HG03095 (cell line): ENCODE results near the gene GLUD2.
"Not testable (repeated sequence)": the region's sequence is repeated elsewhere in the genome, so short reads cannot be mapped to it uniquely, and the experiment has no call there.

Source experiments
- ATAC-seq: cut with Tn5 transposase; IDR thresholded peaks from one replicate; pipeline ENCODE4 v1.9.1; 2021; ENCODE audit warnings: moderate library complexity; ENCODE audit not compliant: unreplicated experiment

GLUD2 gene

DNA sequence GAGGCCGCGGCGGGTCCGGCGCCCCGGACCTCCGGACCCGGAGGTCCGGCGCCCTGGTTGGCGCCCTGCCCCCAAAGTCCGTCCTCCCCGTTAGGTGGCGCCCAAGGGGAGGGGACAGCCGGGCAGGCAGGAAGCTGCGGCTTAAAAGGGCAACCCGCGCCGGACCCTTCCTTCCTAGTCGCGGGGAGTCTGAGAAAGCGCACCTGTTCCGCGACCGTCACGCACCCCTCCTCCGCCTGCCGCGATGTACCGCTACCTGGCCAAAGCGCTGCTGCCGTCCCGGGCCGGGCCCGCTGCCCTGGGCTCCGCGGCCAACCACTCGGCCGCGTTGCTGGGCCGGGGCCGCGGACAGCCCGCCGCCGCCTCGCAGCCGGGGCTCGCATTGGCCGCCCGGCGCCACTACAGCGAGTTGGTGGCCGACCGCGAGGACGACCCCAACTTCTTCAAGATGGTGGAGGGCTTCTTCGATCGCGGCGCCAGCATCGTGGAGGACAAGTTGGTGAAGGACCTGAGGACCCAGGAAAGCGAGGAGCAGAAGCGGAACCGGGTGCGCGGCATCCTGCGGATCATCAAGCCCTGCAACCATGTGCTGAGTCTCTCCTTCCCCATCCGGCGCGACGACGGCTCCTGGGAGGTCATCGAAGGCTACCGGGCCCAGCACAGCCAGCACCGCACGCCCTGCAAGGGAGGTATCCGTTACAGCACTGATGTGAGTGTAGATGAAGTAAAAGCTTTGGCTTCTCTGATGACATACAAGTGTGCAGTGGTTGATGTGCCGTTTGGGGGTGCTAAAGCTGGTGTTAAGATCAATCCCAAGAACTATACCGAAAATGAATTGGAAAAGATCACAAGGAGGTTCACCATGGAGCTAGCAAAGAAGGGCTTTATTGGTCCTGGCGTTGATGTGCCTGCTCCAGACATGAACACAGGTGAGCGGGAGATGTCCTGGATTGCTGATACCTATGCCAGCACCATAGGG is at the start of gene GLUD2:
Gene GLUD2 (plus strand): TSS at position 170 of the 979 bp plus-strand sequence. CDS start 75 bp downstream, at position 245.
- not testable (repeated sequence) for ATAC-seq

DNA sequence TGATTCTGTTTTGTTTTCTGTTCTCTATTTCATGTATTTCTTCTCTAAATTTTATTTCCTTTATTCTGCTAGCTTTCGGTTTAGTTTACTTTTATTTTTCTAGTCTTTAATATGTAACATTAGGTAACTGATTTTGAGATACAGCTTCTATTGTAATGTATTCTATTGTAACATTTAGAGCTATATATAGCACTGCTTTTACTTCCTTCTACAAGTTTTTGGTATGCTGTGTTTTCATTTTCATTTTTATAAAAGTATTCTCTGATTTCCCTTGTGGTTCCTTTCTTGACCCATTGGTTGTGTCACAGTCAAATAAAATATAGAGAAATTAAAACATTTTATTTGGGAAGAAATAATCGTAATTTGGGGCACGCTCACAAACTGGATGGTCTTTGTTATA is 48.0 kb upstream of the GLUD2 start:
- ATAC-seq = no peak

DNA sequence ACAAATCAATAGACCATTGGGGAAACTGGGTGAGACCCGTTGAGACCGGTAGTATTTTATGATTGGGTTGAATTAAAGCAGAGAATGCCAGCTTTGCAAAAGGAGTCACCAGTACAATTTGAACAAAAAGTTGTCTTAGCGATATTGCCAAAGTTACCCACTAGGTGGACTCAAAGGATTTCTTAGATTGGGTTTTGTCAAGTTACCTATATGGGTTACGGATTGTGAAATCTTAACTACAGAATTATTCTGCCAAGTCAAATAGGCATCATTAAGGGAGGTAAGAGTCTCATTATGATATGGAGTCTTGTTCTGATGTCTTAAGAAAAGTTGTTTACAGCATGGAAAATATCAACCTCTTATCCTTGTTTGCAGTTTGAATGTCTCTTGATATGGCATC is 46.8 kb upstream of the GLUD2 start:
- ATAC-seq = no peak

DNA sequence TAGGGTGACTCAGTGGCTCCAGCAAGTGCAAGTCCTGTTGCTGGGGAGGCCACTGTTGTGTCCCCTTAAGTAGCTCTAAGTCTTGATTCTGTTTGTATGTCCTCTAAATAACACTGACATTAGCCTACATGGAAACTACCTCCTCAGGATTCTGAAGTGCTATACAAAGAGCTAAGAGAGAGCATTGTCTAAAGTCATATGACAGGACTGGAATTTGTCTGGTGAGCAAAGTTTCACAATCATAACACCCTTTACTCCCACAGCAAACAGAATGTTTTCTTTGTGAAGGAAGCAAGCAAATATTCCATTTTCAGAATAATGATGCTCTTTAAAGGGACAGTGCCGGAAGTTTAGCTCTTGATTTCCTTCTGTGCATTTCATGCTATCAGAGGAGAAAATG is 38.5 kb upstream of the GLUD2 start:
- ATAC-seq = no peak

DNA sequence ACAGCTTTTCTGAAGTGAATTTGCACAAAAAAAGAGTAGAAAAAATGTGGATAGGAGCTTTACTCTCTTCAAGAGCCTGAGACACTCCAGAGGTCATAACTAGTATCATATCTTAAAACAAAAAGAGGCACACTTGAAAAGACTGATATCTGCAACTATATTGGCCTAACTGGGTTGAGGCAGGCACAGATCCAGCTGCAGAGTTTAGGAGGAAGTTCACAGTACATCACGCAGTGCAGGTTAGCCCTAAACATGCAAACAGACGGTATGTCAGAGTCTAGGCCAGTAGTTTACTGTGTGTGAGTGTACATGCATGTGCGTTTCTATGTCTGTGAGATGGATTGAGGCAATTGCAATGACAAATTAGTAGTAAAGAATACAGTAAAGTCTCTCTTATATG is 37.6 kb upstream of the GLUD2 start:
- no peak for ATAC-seq

DNA sequence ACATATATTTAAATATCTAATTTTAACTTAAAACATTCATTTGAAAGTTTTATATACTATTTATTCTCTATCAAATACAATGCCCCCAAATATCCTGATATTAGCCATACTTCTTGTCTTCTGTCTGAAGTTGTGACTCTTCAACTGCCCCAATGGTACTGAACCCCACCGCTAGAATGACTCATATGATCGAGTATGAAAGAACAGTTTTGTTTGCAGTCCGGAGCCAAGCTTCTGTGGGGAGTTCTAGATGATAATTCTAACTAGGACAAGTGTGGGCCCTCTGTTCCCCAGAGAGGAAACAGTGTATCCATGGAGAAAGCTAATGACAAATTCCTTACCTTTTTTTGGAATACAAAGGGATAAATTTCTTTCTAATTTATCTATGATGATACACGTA is 37.2 kb upstream of the GLUD2 start:
- ATAC-seq = no peak

DNA sequence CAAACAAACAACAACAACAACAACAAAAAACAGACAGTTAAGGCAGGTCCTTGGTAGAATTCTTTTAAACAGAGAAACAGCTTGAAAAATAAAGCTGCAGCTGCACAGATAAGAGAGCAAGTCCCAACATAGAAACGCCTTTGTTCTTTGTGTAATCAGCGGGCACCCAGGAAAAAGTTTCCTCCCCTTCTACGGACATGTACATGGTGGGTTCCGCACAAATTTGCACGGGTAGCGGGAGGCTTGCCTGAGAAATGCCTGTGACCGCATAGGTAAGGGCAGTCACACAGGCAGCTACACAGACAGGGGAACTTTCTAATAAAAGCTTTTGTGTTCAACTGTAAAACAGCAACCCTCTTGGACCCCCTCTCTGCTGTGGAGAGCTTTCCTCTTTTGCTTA is 36.2 kb upstream of the GLUD2 start:
- ATAC-seq = no peak

DNA sequence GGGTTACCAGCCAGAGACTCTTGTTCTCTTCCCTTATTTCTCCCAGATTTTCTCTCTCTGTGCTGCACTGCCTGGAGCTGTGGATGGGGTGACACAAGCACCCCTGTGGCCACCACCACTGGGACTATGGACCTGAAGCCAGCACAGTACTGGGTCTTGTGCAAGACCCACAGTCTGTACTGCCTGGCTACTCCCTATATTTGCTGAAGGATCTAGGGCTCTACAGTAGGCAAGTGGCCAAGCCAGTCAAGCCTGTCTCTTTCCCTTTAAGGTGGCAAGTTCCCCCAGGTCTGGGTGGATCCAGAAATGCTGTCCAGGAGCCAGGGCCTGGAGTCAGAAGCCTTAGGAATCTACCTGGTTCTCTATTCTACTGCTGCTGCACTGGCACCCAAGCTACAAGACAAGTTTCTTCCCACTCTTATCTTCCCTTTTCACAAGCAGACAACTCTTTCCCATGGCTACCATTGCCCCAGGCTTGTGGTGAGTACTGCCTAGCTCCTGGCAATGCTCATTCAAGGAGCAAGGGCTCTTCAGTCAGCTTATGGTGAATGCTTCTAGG is 33.4 kb upstream of the GLUD2 start:
- no peak for ATAC-seq

DNA sequence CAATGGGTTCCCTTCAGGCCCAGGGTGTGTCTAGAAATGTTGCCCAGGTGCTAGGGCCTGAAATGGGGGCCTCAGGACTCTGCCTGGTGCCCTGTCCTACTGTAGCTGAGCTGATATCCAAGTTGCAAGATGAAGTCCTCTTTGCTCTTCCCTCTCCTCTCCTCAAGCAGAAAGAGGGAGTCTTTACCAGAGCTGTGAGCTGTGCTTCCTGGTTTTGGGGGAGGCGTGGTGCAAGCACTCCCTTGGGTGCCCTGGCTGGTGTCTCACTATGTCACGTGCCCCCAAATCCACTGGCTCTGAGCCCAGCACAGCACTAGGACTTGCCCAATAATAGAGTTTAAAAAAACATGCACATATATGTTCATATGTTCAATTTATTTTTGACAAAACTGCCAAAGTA is 32.6 kb upstream of the GLUD2 start:
- ATAC-seq = no peak

DNA sequence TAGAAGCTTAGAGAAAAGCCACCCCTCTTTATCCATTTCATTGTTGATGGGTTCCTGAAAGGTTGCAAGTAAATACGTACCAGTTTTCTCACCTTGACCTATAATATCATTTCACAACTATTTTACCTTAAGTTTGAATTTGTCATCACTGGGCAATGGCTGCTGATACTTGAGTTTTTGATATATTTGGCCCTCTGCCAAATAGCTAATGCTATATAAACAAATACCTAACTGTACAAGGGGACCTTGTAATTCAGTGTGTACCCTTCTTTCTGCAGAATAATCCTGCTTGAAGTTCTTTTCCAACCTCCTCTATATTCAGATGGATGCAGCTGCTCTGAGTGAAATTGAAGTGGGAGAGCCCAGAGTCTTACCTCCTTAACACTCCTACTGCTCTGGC is 19.0 kb upstream of the GLUD2 start:
- ATAC-seq = no peak

DNA sequence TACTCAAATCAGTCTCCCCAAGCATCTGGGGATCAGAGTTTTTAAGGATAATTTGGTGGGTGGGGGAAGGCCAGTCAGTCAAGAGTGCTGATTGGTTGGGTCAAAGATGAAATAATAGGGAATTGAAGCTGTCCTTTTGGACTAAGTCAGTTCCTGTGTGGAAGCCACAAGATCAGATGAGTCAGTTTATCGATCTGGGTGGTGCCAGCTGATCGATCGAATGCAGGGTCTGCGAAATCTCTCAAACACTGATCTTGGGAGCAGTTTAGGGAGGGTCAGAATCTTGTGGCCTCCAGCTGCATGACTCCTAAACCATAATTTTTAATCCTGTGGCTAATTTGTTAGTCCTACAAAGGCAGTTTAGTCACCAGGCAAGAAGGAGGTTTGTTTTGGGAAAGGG is 17.3 kb upstream of the GLUD2 start:
- no peak for ATAC-seq

DNA sequence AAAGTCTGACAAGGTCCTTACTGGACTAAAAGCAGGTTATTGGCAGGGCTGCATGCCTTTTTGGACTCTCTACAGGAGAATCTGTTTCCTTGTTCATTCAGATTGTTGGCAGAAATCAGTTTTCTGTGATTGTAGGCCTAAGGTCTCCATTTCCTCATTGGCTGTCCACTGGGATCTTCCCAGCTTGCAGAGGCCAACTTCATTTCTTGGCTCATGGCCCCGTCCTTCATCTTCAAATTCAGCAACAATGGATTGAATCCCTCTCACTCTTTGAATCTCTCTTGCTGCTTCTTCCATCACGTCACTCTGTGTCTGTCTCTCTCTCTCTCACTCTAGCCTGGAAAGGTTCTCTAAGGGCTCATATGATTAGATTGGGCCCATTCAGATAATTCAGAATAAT is 14.9 kb upstream of the GLUD2 start:
- no peak for ATAC-seq

DNA sequence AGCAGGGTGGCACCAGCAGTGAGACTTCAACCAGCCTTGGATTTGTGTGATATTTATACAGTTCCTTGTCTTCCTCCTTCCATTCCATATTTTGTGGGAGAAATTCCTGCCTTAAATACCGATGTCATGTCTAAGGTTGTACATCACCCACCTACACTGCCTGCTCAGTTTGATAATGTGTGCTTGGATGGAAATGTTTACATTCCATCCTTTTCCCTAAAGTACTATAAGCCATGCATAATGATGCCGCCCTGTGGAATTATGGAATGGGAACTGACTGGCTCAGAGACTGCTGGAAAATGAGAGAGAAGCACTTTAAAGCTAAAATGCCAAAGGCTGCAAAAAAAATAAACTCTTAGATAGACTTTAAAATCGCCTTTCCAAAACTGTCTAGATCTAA is 11.3 kb upstream of the GLUD2 start:
- ATAC-seq = no peak

DNA sequence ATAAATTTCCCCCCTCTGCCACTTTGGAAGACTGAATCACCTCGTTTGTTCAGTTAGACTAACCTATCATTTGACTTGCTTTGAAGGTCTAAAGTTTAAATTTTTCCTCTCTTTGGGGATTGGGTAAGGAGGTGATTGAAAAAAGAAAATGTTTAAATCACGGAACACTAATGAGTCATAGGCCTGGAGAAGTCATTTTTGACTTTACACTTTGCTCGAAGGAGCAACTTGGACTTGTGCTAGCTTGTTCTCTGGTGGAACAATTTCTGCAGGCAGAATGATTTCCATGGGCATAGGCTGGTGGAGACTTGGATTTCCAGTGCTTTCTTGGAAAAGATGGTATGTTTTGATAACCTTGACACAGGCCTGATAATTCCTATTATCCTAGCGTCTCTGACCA is 10.5 kb upstream of the GLUD2 start:
- ATAC-seq = no peak

DNA sequence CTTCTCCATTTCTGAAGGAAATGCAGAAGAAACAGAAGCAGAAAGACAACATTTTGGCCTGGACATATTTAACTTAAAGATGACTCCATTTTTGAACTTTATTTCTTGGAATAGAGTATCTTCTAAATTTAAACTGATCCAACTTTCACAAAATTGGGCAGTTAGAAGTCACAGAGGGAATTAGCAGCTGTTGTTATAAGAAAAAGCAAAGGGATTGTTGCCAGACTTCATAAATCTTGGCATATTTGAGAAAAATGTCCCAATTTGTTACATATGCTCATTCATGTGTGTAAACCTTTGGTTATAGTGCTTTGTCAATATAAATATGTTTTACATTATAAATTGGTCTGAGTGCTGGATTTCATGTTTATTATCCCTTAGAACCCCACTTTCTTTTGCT is 3.4 kb downstream of the GLUD2 start:
- ATAC-seq = no peak

DNA sequence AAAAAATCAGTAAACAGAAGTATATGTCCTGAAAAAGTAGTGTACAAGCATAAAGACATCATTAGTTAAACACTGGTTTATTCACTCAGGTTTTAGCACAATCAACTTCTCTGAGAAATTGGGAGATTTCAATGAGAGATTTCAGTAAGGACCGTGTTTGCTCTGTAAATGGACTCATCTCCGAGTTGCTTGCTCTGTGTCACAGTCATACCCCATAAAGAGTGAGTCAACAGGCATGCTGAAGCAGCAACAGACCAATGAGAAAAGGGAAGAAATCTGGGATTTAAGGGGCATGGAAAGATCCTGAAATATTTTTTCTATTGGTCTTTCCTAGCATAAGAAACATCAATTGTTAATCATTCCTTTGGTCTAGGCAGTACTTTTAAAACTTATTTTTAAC is 4.7 kb downstream of the GLUD2 start:
- ATAC-seq = no peak

DNA sequence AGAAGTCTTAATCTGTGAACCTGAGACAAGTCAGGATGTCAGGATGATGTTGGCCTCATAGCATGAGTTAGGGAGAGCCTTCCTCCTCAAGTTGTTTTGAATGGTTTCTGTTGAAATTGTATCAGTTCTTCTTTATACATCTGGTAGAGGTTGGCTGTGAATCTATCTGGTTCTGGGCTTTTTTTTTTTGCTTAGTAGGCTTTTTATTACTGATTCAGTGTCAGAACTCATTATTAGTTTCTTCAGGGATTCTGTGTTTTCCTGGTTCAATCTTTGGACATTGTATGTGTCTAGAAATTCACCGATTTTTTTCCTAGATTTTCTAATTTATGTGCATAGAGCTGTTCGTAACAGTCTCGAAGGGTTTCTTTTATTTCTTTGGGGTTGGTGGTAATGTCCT is 14.9 kb downstream of the GLUD2 start:
- no peak for ATAC-seq

DNA sequence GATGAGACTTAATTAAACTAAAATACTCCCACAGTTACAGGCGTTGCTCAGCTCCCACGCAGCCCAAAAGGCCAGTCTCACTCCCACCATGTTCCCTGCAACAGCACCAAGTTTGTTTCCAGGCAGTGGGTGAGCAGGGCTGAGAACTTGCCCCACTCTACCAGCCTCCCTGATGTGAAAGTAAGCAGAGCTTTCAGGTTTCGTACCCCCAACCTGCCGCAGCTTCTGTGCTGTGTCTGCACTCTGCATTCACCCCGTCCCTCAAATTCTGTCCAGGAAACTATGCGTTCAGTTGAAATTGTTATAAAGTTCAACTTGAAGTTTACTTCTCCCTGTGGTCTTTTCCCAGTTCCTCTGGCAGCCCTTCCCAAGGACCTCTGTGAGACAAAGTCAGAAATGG is 17.2 kb downstream of the GLUD2 start:
- ATAC-seq = no peak

DNA sequence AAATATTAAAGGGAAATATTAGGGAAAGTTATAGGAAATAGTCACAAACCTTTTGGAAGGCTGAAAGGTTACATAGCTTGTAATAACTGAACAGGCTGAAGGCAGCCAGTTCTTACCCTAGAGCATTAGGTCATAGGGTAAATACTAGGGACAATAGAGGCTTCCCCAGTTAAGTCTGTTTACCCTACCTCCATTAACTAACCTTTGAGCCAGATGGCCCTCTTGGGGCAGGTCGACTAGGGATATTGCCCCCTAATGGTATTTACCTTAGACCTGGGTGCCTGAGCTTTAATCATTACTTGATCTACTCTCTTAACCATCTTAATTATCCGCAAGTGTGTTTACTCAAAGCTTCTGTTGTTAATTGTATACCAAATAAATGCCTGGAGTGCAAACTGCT is 36.8 kb downstream of the GLUD2 start:
- not testable (repeated sequence) for ATAC-seq

DNA sequence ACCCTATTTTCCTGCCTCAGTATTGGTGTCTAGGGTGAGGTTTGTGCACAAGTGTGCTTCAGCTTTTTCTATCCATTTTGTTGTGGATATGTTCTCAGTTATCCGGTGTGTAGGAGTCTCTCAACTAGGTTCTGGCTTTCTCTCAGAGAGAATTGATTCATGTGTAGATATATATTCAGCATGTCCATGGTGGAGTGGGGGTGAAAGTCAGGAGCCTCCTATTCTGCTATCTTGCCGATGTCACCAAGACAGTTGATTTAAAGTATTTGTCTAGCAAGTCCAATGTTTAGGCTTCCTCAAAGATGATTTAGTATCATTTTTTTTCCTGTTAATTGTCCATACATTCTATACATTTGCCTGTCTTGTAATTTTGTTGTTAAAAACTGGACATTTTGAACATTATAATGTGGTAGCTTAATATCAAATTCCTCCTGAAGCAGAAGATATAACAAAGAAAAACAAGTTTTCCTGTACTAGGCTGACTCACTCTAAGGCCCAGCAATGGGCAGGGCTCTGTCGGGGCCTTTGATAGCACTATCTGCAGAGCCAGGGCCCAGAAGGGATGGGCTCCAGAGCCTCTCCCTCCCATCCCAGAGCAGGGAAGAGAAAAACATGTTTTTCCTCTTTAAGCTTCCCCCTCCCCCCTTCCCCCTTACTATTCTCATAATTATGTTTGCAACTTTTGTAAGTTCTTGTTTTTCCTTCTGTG is 37.6 kb downstream of the GLUD2 start:
- ATAC-seq = no peak

DNA sequence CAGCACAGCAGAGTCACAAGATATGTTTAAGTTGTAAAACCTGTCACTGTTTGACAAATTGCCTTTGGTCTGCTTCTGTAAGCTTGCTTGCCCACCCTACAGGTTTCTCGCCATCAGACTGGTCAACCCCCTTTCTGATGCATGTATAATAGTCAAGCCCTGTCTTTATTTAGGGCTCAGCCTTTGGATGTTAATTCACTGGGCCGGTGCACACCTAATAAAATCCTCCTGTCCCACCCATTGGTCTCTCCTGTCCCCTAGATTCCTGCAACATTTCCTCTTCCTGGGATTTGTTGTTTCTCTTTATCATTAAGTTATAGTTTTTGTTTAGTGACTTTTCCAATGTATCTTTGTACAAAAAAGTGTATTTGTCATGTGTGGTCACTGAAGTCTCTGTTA is 38.2 kb downstream of the GLUD2 start:
- ATAC-seq = no peak

DNA sequence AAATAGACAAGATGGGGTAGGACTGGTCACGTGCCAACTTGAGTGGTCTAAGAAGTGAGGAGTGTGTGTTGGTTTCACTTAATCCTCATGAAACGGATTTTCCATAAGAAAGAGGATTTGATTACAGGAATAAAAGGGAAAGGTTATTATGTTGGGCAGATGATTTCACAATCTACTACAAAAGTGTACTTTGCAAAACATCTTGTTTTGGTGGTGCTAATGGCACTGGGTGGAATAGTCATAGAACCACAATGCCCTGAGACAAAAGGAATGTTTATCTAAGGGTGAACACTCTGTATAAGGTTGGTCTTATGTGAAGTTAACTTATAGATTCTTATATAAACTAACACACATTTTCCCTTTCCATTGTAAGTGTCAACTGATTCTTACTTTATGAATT is 45.6 kb downstream of the GLUD2 start:
- no peak for ATAC-seq
